HuH-7.5 (cell line): ENCODE data around the gene SLC6A19.
"Not testable (repeated sequence)": the region's sequence is repeated elsewhere in the genome, so short reads cannot be mapped to it uniquely, and the experiment has no call there.

Experiments
- DNase-seq: peaks from one replicate; pipeline ENCODE4 v3.0.0; 2011; ENCODE audit warnings: low spot score

SLC6A19 gene

GRCh38 chr5:1223278-1223670 lies 21.9 kb downstream of the SLC6A19 start:
- no peak for DNase-seq

- DNase-seq, result no peak
Measured at GRCh38 chr5:1224631-1225030, 23.2 kb downstream of the SLC6A19 start.

GRCh38 chr5:1225081-1225480 lies 23.7 kb downstream of the SLC6A19 start, which contains the start of gene SLC6A18:
Gene SLC6A18 (plus strand): TSS chr5:1225381. CDS start chr5:1225478, 97 bp downstream.
- DNase-seq, result no peak

- DNase-seq, result no peak
Measured at GRCh38 chr5:1226231-1226630, 24.8 kb downstream of the SLC6A19 start.

GRCh38 chr5:1226839-1227581 lies 25.6 kb downstream of the SLC6A19 start:
- no peak for DNase-seq

GRCh38 chr5:1227667-1228066 lies 26.3 kb downstream of the SLC6A19 start:
- no peak for DNase-seq

- DNase-seq, result no peak
Measured at GRCh38 chr5:1228120-1228519, 26.7 kb downstream of the SLC6A19 start.

GRCh38 chr5:1229023-1229422 lies 27.6 kb downstream of the SLC6A19 start:
- DNase-seq, result not testable (repeated sequence)

- DNase-seq, result no peak
Measured at GRCh38 chr5:1229822-1230221, 28.4 kb downstream of the SLC6A19 start.

- DNase-seq, result no peak
Measured at GRCh38 chr5:1230551-1230950, 29.2 kb downstream of the SLC6A19 start.

- DNase-seq, result no peak
Measured at GRCh38 chr5:1231354-1231905, 30.0 kb downstream of the SLC6A19 start.

- DNase-seq, result no peak
Measured at GRCh38 chr5:1232780-1233179, 31.4 kb downstream of the SLC6A19 start.

GRCh38 chr5:1235379-1235778 lies 34.0 kb downstream of the SLC6A19 start:
- peak; percentile 78 for DNase-seq

- no peak for DNase-seq
Measured at GRCh38 chr5:1235838-1236237, 34.4 kb downstream of the SLC6A19 start.

- no peak for DNase-seq
Measured at GRCh38 chr5:1239505-1240251, 38.3 kb downstream of the SLC6A19 start.

- DNase-seq, result no peak
Measured at GRCh38 chr5:1240496-1241260, 39.3 kb downstream of the SLC6A19 start.

- no peak for DNase-seq
Measured at GRCh38 chr5:1241509-1242080, 40.2 kb downstream of the SLC6A19 start.

- no peak for DNase-seq
Measured at GRCh38 chr5:1242733-1243486, 41.5 kb downstream of the SLC6A19 start.

- no peak for DNase-seq
Measured at GRCh38 chr5:1243487-1244130, 42.2 kb downstream of the SLC6A19 start.

GRCh38 chr5:1244255-1244654 lies 42.9 kb downstream of the SLC6A19 start:
- no peak for DNase-seq

- DNase-seq, result peak; percentile 79
Measured at GRCh38 chr5:1244976-1245375, 43.6 kb downstream of the SLC6A19 start.
